Colonic mucosa (tissue), 4 donors: ENCODE data around the gene TRIM3. TPM values are rescaled to one million over a fixed set of nuclear protein-coding genes. Genes with fewer than 3 reads are reported as not detected.
A peak's percentile ranks its signal among the peaks of the same experiment; 100 is the strongest.

Source experiments
- DNase-seq: peaks from one replicate; pipeline ENCODE4 v3.0.0-alpha.2; 2020
- H3K27ac ChIP-seq: fragments of 200-600 bp; one replicate; pipeline ENCODE4 v1.8.0; 2021
- H3K27me3 ChIP-seq: fragments of 200-600 bp; one replicate; pipeline ENCODE4 v1.8.0; 2021
- H3K36me3 ChIP-seq: fragments of 200-600 bp; one replicate; pipeline ENCODE4 v1.8.0; 2021
- H3K4me1 ChIP-seq: fragments of 200-600 bp; one replicate; pipeline ENCODE4 v1.8.0; 2021; ENCODE audit warnings: mild to moderate bottlenecking
- H3K4me3 ChIP-seq: fragments of 200-600 bp; one replicate; pipeline ENCODE4 v1.8.0; 2021
- H3K9ac ChIP-seq, 2 donors: one replicate each; pipeline ENCODE4 v1.7.0; 2013; ENCODE audit warnings: control low read depth in 2 of 2, low read depth in 2 of 2, low read length in 2 of 2
- H3K9me3 ChIP-seq: fragments of 200-600 bp; one replicate; pipeline ENCODE4 v1.8.0; 2021
- CTCF ChIP-seq: fragments of 200-600 bp; IDR thresholded peaks from one replicate; pipeline ENCODE4 v1.8.0; 2022; ENCODE audit warnings: antibody characterized with exemption, mild to moderate bottlenecking
- intact Hi-C: fragments of 100-400 bp; cut with DNase I; formaldehyde crosslinking; loops from one replicate; pipeline ENCODE4 v1.14.1; 2022
- total RNA-seq, 2 donors: library from RNA; stranded (reverse); fragmentation: NEBNext Ultra II Directional in 1 of 2; extraction: Animal tissue kit (Norgen Biotek cat#: 25700) in 1 of 2; gene quantifications; one replicate each; pipeline ENCODE4 v1.2.1, GENCODE V29; 2021
- donor health status: healthy.
- donor health status: DM: no; HTN: no; CAD: no.
- donor health status: DM: no; HTN: no; CAD: no.

Gene TRIM3
- total RNA-seq, 2 donors from 2014 or later: 30.0 to 59.0 TPM

DNA sequence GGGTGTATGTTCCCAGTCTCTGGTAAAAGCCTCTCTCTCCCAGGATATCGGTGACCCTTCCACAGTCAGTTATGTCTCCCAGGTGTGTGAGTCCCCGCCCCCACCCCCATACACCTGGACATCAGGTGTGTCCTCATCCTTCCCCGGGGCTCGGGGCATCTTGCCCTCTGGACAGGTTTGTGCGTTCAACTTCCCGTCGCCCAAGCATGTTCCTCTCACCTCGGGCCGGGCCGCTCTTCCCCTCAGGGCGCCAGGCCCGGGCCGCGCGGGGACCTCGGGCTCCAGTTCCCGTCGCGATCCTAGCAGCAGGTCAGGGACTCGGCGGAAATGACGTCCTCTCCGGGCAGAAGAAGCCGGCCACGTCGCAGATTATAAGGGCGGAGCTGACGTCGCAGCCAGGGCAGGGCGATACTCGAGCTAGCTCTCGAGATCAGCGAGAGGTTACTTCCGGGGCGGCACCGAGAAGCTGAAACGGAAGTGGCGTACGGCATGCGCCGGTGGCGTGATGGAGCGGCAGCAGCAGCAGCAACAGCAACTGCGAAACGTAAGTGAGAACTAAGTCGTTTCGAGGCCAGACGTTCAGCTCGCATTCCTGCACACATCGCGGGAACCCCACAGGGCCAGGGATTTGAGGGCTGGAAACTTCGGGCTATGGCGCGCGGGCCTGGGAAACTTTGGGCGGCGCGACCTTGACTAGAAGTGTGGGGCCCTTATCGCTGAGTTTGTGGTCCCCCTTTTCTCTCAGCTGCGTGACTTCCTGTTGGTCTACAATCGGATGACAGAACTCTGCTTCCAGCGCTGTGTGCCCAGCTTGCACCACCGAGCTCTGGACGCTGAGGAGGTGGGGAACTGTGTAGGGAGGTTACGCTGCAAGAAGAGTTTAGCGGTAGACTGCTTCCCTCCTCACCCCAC, 7.5 kb upstream of the TRIM3 start, which contains the start of the genes ARFIP2 and TIMM10B:
Gene ARFIP2, minus strand, starts transcription at position 320 of the 912 bp plus-strand sequence. CDS start 910 bp downstream, outside the sequence.
Gene TIMM10B, plus strand, starts transcription at position 490 of the 912 bp plus-strand sequence. Its CDS starts 16 bp downstream, at position 506.
- no peaks in the 10 kb centered on the region for H3K27me3 ChIP-seq
- intact Hi-C loops: no loop called here
- TF ChIP-seq CTCF: no peak
- peak; percentile 99 for DNase-seq
- peak within 1 kb of the TSS; percentile 90 to 93 for H3K9ac ChIP-seq
- H3K4me1 ChIP-seq: peaks cover 10% of the 10 kb centered on the region
- no peaks in the 10 kb centered on the region for H3K36me3 ChIP-seq
- H3K4me3 ChIP-seq: peak within 1 kb of the TSS; percentile 64
- H3K9me3 ChIP-seq: no peaks in the 10 kb centered on the region
- peak within 1 kb of the TSS; percentile 87 for H3K27ac ChIP-seq

GRCh38 chr11:6480299-6480914, 6.7 kb upstream of the TRIM3 start:
- H3K9ac ChIP-seq: peak overlapping the region; percentile 90 to 93
- H3K9me3 ChIP-seq: no peaks in the 10 kb centered on the region
- no peak for TF ChIP-seq CTCF
- no peaks in the 10 kb centered on the region for H3K27me3 ChIP-seq
- peaks cover 10% of the 10 kb centered on the region for H3K4me1 ChIP-seq
- intact Hi-C loops: no loop called here
- peak overlapping the region; percentile 64 for H3K4me3 ChIP-seq
- H3K36me3 ChIP-seq: no peaks in the 10 kb centered on the region
- no peak for DNase-seq
- peak overlapping the region; percentile 87 for H3K27ac ChIP-seq

DNA sequence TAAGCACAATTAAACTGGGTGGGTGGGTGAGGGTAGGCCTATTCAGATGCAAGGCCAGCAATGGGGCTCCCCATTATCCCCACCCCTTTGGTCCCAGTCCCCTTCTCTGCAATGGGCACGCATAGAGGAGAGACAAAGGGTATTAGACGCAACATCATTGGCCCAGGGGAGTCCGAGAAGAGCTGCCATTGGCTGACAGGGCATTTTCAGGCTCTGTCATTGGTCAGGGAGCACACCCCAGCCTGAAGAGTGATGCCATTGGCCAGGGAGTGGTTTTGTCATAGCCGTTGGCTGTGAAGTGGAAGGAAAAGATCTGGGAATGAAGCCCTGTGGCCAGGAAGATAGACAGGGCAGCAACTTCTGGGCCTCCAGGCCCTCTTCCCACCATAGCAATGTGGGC, 2.8 kb upstream of the TRIM3 start:
- Histone ChIP-seq H3K4me1 (peaks cover 5% of the 10 kb centered on the region), H3K9ac (no peak overlapping the region), H3K27me3 (no peaks in the 10 kb centered on the region), H3K4me3 (no peak overlapping the region), H3K27ac (peak overlapping the region; percentile 92), H3K9me3 (no peaks in the 10 kb centered on the region), H3K36me3 (no peaks in the 10 kb centered on the region)
- no peak for DNase-seq
- intact Hi-C loops: loop anchor here (10.0 kb wide), 2 partner anchors 128 to 242 kb away; partner anchors contain the start of genes CNGA4, FHIP1B, ILK and RRP8
- no peak for TF ChIP-seq CTCF

DNA sequence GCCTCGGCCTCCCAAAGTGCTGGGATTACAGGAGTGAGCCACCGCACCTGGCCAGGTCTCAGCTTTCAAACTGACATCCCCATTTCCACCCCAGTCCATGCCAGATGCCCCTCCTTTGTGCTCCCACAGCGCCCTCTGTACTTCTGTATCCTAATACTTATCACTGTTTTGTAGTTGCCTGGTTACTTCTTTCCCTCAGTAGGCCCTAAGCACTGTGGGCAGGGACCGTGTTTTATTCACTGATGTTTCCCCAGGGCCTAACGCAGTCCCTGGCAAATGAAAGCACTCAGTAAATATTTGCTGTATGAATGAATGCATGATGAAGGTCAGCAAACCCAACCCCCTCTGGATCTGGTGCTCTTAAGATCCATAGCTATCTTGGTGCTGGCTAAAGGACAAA, 2.2 kb upstream of the TRIM3 start:
- H3K4me1 ChIP-seq: peaks cover 5% of the 10 kb centered on the region
- no peak for DNase-seq
- no peak overlapping the region for H3K4me3 ChIP-seq
- TF ChIP-seq CTCF: no peak
- no peak overlapping the region for H3K9ac ChIP-seq
- intact Hi-C loops: loop anchor here (10.0 kb wide), 2 partner anchors 129 to 241 kb away; partner anchors contain the start of genes CNGA4, FHIP1B, ILK and RRP8
- H3K27ac ChIP-seq: peak overlapping the region; percentile 92
- no peaks in the 10 kb centered on the region for H3K36me3 ChIP-seq
- no peaks in the 10 kb centered on the region for H3K27me3 ChIP-seq
- H3K9me3 ChIP-seq: no peaks in the 10 kb centered on the region

DNA sequence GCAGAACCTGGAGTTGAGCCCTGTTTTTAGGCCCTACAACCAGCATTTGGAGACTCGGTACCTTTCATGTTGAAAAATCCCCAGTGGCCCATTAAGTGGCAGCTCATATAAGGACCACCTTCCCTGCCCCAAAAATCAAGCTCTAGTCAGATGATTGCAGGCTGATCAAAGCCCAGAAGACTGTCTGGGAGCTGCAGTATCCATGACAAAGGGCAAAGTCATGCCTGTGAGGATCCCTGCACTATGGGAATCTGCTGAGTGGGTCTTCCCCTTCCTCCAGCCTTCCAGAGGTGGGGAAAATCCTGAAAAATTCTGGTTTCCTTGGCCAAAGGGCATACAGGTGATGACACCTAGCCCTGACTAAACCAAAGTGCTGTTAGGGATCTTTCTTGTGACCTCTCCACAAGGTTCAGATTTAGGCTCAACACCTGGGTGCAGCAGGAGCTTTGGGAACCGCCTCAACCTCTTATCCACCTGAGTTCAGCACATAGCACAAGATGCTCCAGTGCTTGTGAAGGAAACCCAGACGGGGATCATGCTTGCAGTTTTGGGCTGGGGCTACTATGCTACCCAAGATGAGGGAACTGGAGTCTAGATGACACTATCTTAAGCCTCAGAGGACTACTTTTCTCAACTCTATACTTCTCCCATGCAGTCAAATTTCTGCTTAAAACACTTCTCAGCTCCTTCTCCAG, 1.2 kb upstream of the TRIM3 start:
- intact Hi-C loops: loop anchor here (10.0 kb wide), 2 partner anchors 130 to 240 kb away; partner anchors contain the start of genes CNGA4, FHIP1B, ILK and RRP8
- H3K9ac ChIP-seq: peak overlapping the region; percentile 15 to 77
- no peak overlapping the region for H3K4me3 ChIP-seq
- peaks cover 6% of the 10 kb centered on the region for H3K4me1 ChIP-seq
- peak overlapping the region; percentile 92 for H3K27ac ChIP-seq
- no peak for TF ChIP-seq CTCF
- DNase-seq: no peak
- no peaks in the 10 kb centered on the region for H3K27me3 ChIP-seq
- no peaks in the 10 kb centered on the region for H3K36me3 ChIP-seq
- H3K9me3 ChIP-seq: no peaks in the 10 kb centered on the region
